ENCODE results near the gene PPP4R2. TPM values are rescaled to one million over a fixed set of nuclear protein-coding genes. Genes with fewer than 3 reads are reported as not detected.

The PPP4R2 gene, protein sequence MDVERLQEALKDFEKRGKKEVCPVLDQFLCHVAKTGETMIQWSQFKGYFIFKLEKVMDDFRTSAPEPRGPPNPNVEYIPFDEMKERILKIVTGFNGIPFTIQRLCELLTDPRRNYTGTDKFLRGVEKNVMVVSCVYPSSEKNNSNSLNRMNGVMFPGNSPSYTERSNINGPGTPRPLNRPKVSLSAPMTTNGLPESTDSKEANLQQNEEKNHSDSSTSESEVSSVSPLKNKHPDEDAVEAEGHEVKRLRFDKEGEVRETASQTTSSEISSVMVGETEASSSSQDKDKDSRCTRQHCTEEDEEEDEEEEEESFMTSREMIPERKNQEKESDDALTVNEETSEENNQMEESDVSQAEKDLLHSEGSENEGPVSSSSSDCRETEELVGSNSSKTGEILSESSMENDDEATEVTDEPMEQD
- total RNA-seq, result 81.3 and 123 TPM in 2 replicates

DNA sequence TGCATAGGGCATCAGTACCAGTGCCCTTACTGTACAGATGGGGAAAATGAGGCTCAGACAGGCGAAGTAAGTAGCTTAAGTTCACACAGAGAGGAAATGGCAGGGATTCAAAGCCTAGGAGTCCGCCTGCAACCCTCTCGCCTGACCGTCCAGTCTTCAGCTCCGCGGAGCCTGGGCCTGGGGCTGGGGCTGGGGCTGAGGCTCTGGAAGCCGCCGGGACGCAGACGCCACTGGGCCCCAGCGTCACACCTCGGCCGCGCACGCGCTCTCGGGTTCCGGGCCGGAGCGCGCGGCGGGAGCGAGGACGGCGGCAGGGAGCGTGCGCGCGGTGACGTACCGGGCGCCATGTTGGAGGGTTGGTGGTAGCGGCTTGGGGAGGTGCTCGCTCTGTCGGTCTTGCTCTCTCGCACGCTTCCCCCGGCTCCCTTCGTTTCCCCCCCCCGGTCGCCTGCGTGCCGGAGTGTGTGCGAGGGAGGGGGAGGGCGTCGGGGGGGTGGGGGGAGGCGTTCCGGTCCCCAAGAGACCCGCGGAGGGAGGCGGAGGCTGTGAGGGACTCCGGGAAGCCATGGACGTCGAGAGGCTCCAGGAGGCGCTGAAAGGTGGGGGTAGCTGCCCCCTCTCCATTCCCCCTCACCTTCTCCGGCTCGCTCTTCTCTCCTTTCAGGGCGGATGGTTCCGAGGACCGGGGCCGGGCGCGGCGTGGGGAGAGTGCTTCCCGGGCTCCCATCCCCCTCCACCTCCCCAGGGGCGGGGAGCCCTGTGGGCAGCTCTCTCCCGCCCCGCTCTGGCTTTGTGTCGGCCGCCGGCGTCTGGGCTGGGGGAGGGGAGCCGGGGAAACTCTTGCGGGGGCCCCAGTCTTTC is at the start of gene PPP4R2:
PPP4R2 (plus strand) TSS at position 339 of the 861 bp plus-strand sequence; CDS start at position 566, 227 bp downstream.

DNA sequence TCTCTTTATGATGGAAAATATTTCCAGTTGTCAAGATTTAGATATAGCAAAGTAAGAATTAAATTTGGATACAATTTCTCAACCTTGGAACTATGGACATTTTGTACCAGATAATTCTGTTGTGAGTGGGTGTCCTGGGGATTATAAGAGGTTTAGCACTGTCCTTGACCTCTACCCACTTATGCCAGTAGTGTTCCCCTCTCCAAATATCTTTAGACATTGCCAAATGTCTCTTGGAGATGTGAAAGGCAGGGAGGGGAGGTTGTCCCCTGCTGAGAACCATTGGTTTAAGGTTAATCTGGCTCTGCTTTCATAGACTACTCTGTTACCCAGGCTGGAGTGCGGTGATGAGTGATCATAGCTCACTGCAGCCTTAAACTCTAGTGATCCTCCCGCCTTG is 64.8 kb downstream of the PPP4R2 start, which contains the start of gene EBLN2:
EBLN2 (plus strand) TSS at position 244 of the 400 bp plus-strand sequence. CDS start 423 bp downstream, outside the sequence.

Other genes with a start within 250 kb of the PPP4R2 start
- 25.4 and 26.8 TPM in 2 replicates for gene SHQ1, start 148.4 kb upstream of the PPP4R2 start, total RNA-seq
- 13.6 and 54.7 TPM in 2 replicates for gene GXYLT2, start 108.8 kb upstream of the PPP4R2 start, total RNA-seq
- gene EBLN2, start 64.8 kb downstream of the PPP4R2 start, total RNA-seq, result 3.5 and 5.1 TPM in 2 replicates

All from regular cardiac myocyte (primary cell).